Measurements from ENCODE around the gene KLHL6. TPM values are rescaled to one million over a fixed set of nuclear protein-coding genes. Genes with fewer than 3 reads are reported as not detected.
"Not testable (repeated sequence)": the region's sequence is repeated elsewhere in the genome, so short reads cannot be mapped to it uniquely, and the experiment has no call there.

The KLHL6 gene
- polyA plus RNA-seq, 1 experiment = not detected

GRCh38 chr3:183534249-183534648, 21.3 kb downstream of the KLHL6 start:
- ChIA-PET POLR2A (no interaction called here), CTCF (no interaction called here)
- no peaks in the 10 kb centered on the region for H3K9me3 ChIP-seq (ENCODE audit: control insufficient read depth, insufficient read depth, low read length)
- no peak for TF ChIP-seq CTCF (IDR thresholded peaks at IDR 0.05; ENCODE audit: low read depth, low read length)
- no peak overlapping the region for H3K4me3 ChIP-seq (ENCODE audit: low read depth, low read length)
- peaks cover 19% of the 10 kb centered on the region for H3K27me3 ChIP-seq (ENCODE audit: control insufficient read depth, insufficient read depth, low read length)
- no peak for DNase-seq (ENCODE audit: low read depth, low spot score)
- no peak overlapping the region for H3K27ac ChIP-seq (ENCODE audit: low read depth, low read length)

- Histone ChIP-seq H3K27me3 (ENCODE audit: control insufficient read depth, insufficient read depth, low read length) (peaks cover 19% of the 10 kb centered on the region), H3K27ac (ENCODE audit: low read depth, low read length) (no peak overlapping the region), H3K9me3 (ENCODE audit: control insufficient read depth, insufficient read depth, low read length) (no peaks in the 10 kb centered on the region), H3K4me3 (ENCODE audit: low read depth, low read length) (no peak overlapping the region)
- TF ChIP-seq CTCF (IDR thresholded peaks at IDR 0.05; ENCODE audit: low read depth, low read length) = no peak
- DNase-seq (ENCODE audit: low read depth, low spot score) = no peak
- POLR2A ChIA-PET = interaction anchor here (0.5 kb wide), 1 partner anchor 26 kb away, joined by 7 read pairs; no protein-coding TSS in a partner anchor
- CTCF ChIA-PET = interaction anchor here (0.7 kb wide), 1 partner anchor 84 kb away, joined by 12 read pairs; no protein-coding TSS in a partner anchor
These were observed 21.9 kb downstream of the KLHL6 start for GRCh38 chr3:183533412-183534132.

- DNase-seq (ENCODE audit: low read depth, low spot score) = no peak
- H3K27me3 ChIP-seq (ENCODE audit: control insufficient read depth, insufficient read depth, low read length) = peaks cover 19% of the 10 kb centered on the region
- ChIA-PET CTCF (interaction anchor here (0.7 kb wide), 1 partner anchor 83 kb away, joined by 12 read pairs; no protein-coding TSS in a partner anchor), POLR2A (interaction anchor here (0.5 kb wide), 1 partner anchor 27 kb away, joined by 7 read pairs; no protein-coding TSS in a partner anchor)
- H3K9me3 ChIP-seq (ENCODE audit: control insufficient read depth, insufficient read depth, low read length) = no peaks in the 10 kb centered on the region
- no peak for TF ChIP-seq CTCF (IDR thresholded peaks at IDR 0.05; ENCODE audit: low read depth, low read length)
- H3K27ac ChIP-seq (ENCODE audit: low read depth, low read length) = no peak overlapping the region
- no peak overlapping the region for H3K4me3 ChIP-seq (ENCODE audit: low read depth, low read length)
These were observed 22.7 kb downstream of the KLHL6 start for GRCh38 chr3:183532620-183533411.

- Histone ChIP-seq H3K27ac (ENCODE audit: low read depth, low read length) (no peak overlapping the region), H3K4me3 (ENCODE audit: low read depth, low read length) (no peak overlapping the region), H3K27me3 (ENCODE audit: control insufficient read depth, insufficient read depth, low read length) (peaks cover 15% of the 10 kb centered on the region), H3K9me3 (ENCODE audit: control insufficient read depth, insufficient read depth, low read length) (no peaks in the 10 kb centered on the region)
- ChIA-PET POLR2A (no interaction called here), CTCF (no interaction called here)
- no peak for TF ChIP-seq CTCF (IDR thresholded peaks at IDR 0.05; ENCODE audit: low read depth, low read length)
- DNase-seq (ENCODE audit: low read depth, low spot score) = no peak
These were observed 25.8 kb downstream of the KLHL6 start for GRCh38 chr3:183529717-183530116.

- ChIA-PET POLR2A (no interaction called here), CTCF (interaction anchor here (0.6 kb wide), 1 partner anchor 722 kb away, joined by 4 read pairs; no protein-coding TSS in a partner anchor)
- peaks cover 15% of the 10 kb centered on the region for H3K27me3 ChIP-seq (ENCODE audit: control insufficient read depth, insufficient read depth, low read length)
- no peak overlapping the region for H3K27ac ChIP-seq (ENCODE audit: low read depth, low read length)
- no peak for TF ChIP-seq CTCF (IDR thresholded peaks at IDR 0.05; ENCODE audit: low read depth, low read length)
- no peak for DNase-seq (ENCODE audit: low read depth, low spot score)
- no peaks in the 10 kb centered on the region for H3K9me3 ChIP-seq (ENCODE audit: control insufficient read depth, insufficient read depth, low read length)
- no peak overlapping the region for H3K4me3 ChIP-seq (ENCODE audit: low read depth, low read length)
These were observed 26.3 kb downstream of the KLHL6 start for GRCh38 chr3:183529185-183529584.

GRCh38 chr3:183528758-183529157, 26.7 kb downstream of the KLHL6 start:
- POLR2A ChIA-PET; DNase-seq (ENCODE audit: low read depth, low spot score); H3K27ac ChIP-seq (ENCODE audit: low read depth, low read length); H3K4me3 ChIP-seq (ENCODE audit: low read depth, low read length); H3K9me3 ChIP-seq (ENCODE audit: control insufficient read depth, insufficient read depth, low read length): not testable (repeated sequence)
- CTCF ChIA-PET = interaction anchor here (0.6 kb wide), 1 partner anchor 722 kb away, joined by 4 read pairs; no protein-coding TSS in a partner anchor
- peaks cover 15% of the 10 kb centered on the region for H3K27me3 ChIP-seq (ENCODE audit: control insufficient read depth, insufficient read depth, low read length)
